ENCODE data around the gene BCL2L14.

Gene BCL2L14

DNA sequence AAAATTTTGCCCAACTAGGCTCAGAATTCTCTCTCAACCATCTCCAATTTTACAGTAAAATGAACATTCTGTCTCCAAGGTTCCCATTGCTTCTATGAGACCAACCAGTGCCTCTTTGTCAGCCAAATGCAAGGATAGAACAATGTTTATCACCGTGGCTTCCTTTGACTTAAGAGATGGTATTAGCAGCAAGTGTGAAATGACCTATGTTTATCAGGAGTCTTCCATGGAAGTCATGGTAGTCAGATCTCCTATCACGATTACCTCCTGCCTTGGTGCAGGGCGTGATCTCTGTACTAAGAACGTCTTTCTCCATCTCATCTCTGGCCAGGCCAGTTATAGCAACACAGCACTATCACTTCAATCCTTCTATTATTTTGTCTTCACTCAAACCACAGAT is 6.1 kb upstream of the BCL2L14 start:
- no peak for DNase-seq

DNA sequence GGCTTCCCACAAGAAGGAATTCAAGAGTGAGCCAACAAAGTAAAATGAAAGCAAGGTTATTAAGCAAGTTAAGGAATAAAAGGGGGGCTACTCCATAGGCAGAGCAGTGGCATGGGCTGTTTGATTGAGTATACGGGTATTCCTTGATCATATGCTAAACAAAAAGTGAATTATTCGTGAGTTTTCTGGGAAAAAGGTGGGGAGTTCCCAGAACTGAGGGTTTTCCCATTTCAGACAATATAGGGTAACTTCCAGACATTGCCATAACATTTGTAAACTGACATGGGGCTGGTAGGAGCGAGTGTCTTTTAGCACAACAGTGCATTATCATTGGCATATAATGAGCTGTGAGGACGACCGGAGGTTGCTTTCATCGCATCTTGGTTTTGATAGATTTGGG is 2.0 kb upstream of the BCL2L14 start:
- DNase-seq: no peak

DNA sequence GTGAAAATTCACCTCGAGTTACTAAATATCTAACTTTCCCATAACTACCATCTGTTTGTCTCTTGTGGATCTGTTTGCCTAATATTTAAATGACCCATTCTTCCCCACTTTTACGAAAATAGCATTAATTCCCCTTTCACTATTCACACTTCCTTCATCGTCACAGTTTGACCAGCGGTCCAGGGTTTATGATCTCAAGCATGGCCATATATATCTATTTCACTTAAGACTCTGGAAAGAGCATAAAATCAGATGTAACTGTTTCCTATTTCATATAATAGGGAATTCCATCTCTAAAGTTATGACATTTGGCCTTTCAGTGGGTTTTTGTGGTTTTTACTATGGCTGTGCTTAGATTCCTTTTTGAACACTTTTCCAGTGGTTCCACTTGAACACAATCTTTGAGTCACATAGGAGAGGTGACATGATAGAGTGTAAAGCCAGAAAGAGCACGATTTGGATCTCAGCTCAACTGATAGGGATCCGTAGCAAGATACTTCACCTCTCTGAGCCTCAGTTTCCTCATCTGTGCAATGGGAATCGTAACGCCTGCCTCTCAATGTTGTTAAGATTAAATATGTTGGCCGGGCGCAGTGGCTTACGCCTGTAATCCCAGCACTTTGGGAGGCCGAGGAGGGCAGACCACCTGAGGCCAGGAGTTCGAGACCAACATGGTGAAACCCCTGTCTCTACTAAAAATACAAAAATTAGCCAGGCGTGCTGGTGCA is 754 bp upstream of the BCL2L14 start:
- DNase-seq: no peak

DNA sequence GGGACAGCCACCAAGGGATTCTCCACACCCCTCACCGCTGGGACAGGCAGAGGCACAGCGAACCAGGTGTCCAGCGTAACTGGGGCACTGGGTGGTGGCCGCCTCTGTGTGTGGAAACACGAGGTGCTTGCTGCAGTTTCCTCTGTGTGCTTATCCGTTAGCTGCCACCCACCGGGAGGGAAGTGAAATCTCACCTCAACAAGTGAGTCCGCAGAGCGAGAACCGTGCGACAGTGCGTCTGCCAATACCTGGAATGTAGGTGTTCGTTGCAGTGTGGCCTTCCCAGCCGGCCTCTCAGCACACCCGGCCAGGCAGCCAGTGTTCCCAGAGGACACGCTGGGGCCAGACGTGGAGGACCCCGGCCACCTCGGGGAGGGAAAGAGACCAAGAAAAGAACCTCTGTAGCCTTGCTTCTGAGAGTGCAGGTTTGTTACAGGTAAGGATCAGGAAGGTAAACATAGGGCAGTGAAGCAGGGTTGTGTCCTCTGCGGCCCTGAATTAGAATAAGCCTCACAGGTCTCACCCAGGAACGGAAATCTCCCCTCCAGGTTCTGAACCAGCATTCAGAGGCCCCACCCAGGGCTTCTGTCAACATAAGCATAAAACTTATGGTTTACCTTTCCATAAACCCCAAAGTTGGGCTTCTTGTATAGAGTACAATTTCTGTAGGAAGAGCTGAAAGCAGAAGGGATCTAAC is 1.5 kb downstream of the BCL2L14 start:
- DNase-seq: no peak

DNA sequence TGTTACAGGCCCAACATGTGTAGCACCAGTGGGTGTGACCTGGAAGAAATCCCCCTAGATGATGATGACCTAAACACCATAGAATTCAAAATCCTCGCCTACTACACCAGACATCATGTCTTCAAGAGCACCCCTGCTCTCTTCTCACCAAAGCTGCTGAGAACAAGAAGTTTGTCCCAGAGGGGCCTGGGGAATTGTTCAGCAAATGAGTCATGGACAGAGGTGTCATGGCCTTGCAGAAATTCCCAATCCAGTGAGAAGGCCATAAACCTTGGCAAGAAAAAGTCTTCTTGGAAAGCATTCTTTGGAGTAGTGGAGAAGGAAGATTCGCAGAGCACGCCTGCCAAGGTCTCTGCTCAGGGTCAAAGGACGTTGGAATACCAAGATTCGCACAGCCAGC is 8.6 kb downstream of the BCL2L14 start:
- DNase-seq: no peak

DNA sequence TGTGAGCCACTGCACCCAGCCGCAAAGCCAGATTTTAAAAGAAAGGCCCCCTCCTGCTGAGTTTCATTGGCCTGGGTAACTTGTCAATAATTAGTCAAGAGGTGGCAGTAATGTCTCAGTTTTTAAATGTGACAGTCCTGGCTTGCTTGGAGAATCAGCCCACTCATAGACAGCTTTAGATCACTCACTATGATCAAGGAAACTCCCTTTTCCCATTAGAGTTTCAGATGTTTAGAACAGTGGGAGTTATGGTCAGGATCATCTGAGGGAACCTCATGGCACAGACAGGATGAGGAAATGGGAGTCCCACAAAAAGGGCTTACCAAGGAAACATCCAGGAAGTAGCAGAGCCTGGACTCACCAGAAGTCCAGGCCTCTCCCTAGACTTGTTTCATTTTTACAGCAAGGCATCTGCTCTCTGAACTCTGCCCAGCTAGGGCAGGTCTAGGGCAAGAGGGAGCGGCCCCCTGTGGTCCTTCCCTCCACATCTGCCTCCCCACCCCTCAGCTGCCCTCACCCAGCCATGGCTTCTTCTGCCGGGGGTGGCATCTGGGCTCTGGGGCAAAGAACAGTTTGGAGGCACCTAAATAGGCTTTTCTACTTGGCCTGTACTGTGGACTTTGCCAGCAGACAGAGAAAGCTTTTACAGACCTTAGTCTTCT is 11.2 kb downstream of the BCL2L14 start:
- peak; percentile 35 for DNase-seq

DNA sequence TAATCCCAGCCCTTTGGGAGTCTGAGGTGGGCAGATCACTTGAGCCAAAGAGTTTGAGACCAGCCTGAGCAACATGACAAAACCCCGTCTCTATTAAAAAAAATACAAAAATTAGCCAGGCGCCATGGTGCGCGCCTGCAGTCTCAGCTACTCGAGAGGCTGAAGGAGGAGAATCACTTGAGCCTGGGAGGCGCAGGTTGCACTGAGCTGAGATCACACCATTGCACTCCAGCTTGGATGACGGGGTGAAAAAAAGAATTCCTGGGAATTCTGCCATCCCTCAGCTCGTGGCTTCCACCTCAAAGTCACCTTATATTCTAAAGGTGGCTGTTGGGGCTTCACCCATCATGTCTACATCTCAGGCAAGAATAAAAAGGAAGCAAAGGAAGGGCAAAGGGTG is 12.9 kb downstream of the BCL2L14 start:
- DNase-seq: no peak

DNA sequence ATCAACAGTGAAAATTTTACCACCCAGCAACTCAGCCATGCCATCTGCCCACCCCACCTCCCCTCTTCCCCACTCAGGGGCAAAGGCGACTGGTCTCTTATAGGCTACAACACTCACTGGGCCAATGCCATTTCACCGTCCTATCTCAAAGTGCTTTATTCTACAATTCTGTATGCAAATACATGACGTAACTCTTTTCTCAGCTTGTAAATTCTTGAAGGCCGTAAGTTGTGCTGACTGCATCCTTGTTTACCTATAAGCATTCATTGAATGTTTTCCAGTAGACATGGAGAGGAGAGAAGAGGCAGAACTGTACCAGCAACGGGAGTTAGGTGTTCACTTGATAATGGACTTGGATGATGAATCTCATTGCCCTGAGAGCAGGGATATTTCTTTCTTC is 15.6 kb downstream of the BCL2L14 start:
- no peak for DNase-seq

DNA sequence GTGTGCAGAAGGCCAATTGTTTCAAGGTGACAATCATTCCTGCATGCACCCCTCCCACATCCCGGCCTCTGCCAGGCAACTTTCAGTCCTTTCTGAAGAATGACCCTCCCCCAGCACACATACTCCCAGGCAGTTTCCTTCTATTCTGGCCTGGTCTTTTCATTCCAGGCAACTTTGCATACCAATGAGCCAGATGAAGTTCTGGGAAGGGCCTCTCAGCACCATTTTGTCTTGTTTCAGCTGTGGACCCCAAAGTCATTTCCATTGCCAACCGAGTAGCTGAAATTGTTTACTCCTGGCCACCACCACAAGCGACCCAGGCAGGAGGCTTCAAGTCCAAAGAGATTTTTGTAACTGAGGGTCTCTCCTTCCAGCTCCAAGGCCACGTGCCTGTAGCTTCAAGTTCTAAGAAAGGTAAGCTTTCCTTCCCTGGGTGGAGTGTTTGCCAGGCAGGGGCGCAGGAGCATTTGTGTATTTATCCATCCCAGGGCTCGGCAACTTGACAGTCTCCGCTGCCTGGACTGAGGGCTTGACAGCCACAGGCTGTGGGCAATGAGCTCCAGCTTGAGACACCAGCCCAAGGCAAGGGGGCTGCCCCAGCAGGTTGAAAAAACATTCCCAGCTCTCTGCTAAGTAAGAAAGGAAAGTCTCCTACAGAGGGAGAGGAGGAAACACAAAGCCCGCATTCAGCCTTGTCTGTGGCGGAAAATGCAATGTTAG is 16.4 kb downstream of the BCL2L14 start:
- DNase-seq: no peak

DNA sequence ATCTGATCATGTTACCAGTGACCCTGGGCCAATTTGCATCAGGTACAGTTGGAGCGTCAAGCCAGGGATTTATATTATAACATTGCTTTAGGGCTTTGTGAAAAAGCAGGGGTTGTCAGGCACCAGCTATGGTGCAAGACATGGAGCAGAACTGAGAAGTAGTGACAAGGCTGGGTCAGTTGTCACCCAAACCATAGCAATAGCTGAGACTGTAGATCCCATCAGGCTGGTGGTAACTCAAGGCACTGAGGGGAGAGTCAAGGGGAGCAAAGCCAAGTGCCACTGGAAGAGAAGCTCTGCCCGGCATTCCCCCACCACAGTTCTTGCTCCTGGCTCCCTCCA is 16.9 kb downstream of the BCL2L14 start:
- no peak for DNase-seq

DNA sequence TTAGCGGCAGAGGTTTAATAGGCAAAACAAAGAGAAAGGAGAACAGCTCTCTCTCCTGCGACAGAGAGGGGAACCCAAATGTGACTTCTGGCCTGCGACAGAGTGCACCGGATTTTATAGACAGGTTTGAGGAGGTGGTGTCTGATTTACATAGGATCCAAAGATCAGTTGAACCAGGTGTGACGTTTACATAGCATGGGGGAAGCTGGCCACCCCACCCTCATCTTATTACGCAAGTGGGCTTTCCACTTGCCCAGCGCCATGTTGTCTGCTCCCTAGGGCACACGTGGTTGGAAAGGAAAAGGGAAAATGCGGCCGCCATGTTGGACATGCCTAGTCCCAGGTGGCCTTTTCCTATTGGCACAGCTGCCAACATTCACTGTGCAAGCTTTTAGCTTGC is 17.4 kb downstream of the BCL2L14 start:
- no peak for DNase-seq

DNA sequence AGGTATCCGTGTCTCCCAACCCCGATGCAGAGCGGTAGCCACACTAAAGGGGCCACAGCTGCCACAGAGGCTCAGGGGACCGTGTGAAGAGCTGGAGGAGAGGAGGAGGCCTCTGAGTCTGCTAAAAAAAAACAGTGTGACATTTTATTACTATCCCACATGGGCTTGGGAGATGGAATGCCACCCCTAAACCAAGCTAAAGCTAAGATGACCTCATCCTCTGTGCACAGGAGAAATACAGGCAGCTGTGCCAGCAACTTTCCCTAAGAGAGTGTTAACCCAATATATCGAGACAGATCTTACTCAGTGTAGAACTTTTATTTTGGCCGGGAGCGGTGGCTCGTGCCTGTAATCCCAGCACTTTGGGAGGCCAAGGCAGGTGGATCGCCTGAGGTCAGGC is 18.0 kb downstream of the BCL2L14 start:
- DNase-seq: no peak

DNA sequence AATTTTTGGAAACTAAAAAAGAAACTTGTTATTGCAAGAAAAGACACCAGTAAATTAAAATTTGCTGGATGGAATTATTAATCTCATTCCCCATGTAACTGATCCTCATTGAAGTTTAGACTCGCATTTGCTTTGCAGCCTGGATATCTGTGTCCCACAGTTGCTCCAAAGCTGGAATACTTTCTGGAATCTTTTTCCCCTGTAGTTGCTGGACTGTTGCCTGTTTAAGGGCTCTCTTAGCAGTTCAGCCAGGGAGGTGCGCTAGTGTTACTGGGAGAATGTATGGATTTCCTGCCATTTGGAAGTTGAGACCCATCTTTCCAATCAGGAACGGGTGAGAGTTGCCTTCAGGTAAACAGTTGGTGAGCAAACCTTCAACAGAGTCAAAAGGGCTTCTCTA is 20.3 kb downstream of the BCL2L14 start:
- no peak for DNase-seq

DNA sequence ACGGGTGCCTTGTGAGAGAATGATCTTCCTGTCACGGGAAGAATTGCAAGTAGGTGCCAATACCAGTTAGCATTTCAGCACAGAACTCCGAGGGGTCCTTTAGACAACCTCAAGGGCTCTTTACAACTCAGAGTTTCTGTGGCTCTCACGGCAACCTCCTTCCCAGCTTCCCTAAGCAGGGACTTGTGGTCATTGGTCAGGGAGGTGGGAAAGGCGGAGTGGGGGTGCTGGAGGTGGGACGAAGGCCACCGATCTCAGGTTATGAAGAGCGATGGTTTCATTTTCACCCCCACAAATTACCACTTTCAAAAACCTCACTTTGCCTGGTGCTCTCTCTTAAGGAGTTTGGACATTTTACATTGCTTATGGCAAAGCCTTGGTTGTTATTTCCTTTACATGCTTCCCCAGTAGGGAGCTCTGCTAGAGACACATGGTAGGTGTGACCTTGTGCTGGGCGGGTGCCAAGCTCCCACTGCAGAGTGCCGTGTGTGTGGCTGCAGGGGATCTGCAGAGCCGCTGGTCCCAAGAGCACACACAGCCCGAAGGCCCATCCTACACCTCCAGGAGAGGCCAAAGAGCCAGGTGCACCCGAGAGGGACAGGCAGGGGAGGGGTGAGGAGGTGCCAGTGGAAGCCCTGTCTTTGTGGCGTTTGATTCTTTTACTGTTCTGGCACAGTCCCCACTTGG is 21.4 kb downstream of the BCL2L14 start:
- no peak for DNase-seq

DNA sequence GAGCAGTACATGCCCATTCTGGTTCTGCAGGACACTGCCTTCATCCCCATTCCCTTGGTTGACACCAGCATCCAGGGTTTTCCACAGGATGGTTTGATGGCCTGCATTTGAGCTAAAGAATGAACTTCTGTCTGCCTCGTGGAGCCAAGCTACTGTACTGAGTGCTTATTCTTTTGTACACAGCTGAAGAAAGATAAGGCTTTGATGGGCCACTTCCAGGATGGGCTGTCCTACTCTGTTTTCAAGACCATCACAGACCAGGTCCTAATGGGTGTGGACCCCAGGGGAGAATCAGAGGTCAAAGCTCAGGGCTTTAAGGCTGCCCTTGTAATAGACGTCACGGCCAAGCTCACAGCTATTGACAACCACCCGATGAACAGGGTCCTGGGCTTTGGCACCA is 23.7 kb downstream of the BCL2L14 start:
- no peak for DNase-seq

DNA sequence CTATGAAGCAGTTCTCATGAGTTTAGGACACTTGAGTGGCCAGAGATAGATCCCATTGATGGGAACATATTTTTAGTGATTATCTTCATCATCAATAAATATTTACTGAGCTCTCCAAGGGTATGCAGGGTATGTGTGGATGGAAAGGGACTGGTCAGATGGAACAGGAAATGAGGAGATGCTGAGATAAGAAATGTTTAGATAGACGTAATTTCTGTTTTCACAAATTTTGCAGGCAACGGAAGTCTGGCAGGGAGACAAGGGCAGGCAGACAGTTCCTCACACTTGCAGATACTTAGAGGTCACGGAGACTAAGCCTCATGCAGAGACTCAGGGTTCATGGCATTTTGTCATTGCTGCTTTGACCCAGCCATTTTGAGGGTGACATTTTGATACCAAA is 24.3 kb downstream of the BCL2L14 start:
- DNase-seq: no peak

DNA sequence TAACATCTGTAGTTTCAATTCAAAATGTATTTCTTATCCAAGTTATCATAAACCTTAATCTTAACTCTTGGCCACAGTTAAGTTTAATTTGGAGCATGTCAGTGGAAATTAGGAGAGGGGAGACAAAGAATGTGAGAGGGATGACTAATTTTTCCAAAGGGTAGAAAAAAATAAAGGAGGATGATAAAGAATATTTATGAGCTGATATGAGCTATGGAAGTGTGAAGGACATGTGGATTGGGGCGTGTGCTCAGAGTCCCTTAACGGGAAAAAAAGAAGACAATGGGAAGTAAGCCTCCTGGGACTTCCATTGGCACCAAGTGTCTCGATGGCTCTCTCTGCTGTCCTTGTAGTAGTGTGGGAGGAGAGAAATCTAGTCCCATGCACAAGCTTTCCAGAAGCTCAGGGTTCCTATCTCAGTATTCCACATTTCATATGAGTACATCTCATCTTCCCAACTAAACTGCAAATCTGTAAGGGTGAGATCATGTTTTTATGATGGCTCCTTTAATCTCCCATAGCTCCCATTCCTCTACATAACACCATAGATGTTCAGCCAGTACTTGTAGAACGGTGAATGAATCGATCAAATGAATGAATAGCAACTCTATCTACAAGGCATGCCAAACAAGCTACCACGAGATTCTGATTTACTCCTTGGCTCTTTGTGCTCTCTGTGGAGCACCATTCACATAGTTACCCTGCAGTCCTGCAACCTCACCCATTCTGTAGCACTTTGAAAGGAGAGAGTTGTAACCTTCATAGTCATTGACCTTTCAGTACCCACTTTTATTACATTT is 27.4 kb downstream of the BCL2L14 start:
- DNase-seq: no peak

DNA sequence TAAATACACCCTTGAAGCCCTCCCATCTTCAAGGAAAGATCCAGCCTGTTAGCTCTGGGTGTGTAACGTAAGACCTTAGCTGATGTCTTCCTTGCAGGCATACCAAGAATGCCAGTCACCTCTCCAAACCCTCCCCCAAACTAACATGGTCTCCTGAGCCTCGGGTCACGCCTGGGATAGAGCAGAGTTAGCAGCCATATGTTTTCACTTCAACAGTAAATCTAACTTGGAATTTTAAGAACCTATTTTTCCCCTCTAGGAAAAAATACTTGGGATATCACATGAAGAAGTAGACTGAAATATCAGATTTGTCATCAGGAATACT is 27.9 kb downstream of the BCL2L14 start:
- no peak for DNase-seq

DNA sequence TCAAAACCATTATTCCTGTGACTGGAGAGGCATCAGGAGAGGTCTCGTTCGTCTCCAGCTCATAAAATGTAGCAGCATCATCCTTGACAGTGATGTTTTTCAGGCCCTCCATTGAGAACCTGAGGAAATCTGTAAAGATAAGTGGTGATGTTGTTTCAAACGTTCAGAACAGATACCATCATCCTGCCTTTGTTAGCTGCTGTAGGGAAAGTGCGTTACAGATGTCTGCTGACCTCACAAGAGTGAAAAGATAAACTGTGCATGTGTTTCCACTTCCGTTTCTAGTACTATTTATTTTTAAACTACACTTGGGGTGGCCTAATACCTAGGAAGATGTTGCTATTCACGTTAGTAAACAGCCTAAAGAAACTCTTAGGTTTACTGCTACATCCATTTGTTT is 28.4 kb downstream of the BCL2L14 start:
- no peak for DNase-seq

DNA sequence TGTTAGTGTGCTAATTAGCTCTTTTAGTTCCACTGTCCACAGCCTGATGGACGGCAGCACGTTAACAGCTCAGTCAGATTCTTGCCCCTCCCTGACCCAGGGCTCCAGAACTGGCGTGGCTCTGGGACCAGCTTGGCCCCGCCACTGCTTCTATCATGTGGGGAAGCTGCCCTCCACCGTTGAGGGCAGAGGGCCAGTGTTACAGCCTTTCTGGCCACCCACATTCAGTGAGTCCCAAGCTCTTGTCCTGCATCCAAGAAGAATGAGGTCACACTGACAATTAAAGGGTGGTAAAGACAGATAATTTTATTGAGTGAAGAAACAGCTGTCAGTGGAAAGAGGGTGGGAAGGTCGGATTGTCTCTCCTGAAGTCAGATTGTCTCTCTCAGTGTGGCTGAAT is 36.9 kb downstream of the BCL2L14 start:
- DNase-seq: no peak

DNA sequence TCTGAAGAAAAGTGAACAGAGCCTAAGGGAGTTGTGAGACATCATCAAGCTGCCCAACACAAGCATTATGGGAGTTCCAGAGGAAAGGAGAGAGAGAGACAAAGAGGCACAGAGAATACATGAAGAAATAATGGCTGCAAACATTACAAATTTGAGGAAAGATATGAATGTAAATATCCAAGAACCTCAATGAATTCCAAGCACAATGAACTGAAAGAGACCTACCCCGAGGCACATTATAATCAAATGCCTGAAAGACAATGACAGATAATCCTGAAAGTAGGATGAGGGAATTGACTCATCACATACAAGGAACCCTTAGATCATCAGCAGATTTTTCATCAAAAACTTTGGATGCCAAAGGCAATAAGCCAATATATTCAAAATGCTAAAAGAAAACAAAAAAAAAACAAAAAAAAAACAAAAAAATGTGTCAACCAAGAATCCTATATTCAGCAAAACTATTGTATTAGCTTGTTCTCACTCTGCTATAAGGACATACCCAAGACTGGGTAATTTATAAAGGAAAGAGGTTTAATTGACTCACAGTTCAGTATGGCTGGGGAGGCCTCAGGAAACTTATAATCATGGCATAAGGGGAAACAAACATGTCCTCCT is 37.8 kb downstream of the BCL2L14 start:
- no peak for DNase-seq
